ENCODE measurements around the gene SLC25A12.
"Not testable (repeated sequence)": the region's sequence is repeated elsewhere in the genome, so short reads cannot be mapped to it uniquely, and the experiment has no call there.

SLC25A12 gene

GRCh38 chr2:171803757-171804156, 90.3 kb downstream of the SLC25A12 start:
- in situ Hi-C loops (cut with HindIII; ENCODE audit: low pct_ligation_motif_present, low pct_unique_long_range_greater_than_20kb, low sequenced_read_pairs), result no loop called here
- DNase-seq, result no peak

- in situ Hi-C loops (cut with HindIII; ENCODE audit: low pct_ligation_motif_present, low pct_unique_long_range_greater_than_20kb, low sequenced_read_pairs), result no loop called here
Measured at GRCh38 chr2:171800639-171801038, 93.4 kb downstream of the SLC25A12 start.

GRCh38 chr2:171798156-171798820, 95.8 kb downstream of the SLC25A12 start:
- no peak for DNase-seq
- in situ Hi-C loops (cut with HindIII; ENCODE audit: low pct_ligation_motif_present, low pct_unique_long_range_greater_than_20kb, low sequenced_read_pairs), result no loop called here

More at GRCh38 chr2:171800639-171801038, 93.4 kb downstream of the SLC25A12 start:
- no peak for DNase-seq

- in situ Hi-C loops (cut with HindIII; ENCODE audit: low pct_ligation_motif_present, low pct_unique_long_range_greater_than_20kb, low sequenced_read_pairs), result no loop called here
- DNase-seq, result no peak
Measured at GRCh38 chr2:171794918-171795317, 99.1 kb downstream of the SLC25A12 start.

GRCh38 chr2:171793691-171794678, 100.1 kb downstream of the SLC25A12 start:
- no peak for DNase-seq
- in situ Hi-C loops (cut with HindIII; ENCODE audit: low pct_ligation_motif_present, low pct_unique_long_range_greater_than_20kb, low sequenced_read_pairs), result no loop called here

GRCh38 chr2:171792886-171793580, 101.0 kb downstream of the SLC25A12 start:
- in situ Hi-C loops (cut with HindIII; ENCODE audit: low pct_ligation_motif_present, low pct_unique_long_range_greater_than_20kb, low sequenced_read_pairs), result no loop called here
- DNase-seq, result no peak

- DNase-seq, result no peak
- in situ Hi-C loops (cut with HindIII; ENCODE audit: low pct_ligation_motif_present, low pct_unique_long_range_greater_than_20kb, low sequenced_read_pairs), result no loop called here
Measured at GRCh38 chr2:171792157-171792556, 101.9 kb downstream of the SLC25A12 start.

GRCh38 chr2:171791361-171791760, 102.7 kb downstream of the SLC25A12 start:
- in situ Hi-C loops (cut with HindIII; ENCODE audit: low pct_ligation_motif_present, low pct_unique_long_range_greater_than_20kb, low sequenced_read_pairs), result no loop called here

GRCh38 chr2:171789956-171790355, 104.1 kb downstream of the SLC25A12 start:
- no peak for DNase-seq
- in situ Hi-C loops (cut with HindIII; ENCODE audit: low pct_ligation_motif_present, low pct_unique_long_range_greater_than_20kb, low sequenced_read_pairs), result no loop called here

More at GRCh38 chr2:171791361-171791760, 102.7 kb downstream of the SLC25A12 start:
- DNase-seq, result no peak

- no peak for DNase-seq
Measured at GRCh38 chr2:171788316-171788993, 105.6 kb downstream of the SLC25A12 start.

GRCh38 chr2:171787333-171788072, 106.5 kb downstream of the SLC25A12 start:
- in situ Hi-C loops (cut with HindIII; ENCODE audit: low pct_ligation_motif_present, low pct_unique_long_range_greater_than_20kb, low sequenced_read_pairs), result no loop called here
- no peak for DNase-seq

More at GRCh38 chr2:171788316-171788993, 105.6 kb downstream of the SLC25A12 start:
- in situ Hi-C loops (cut with HindIII; ENCODE audit: low pct_ligation_motif_present, low pct_unique_long_range_greater_than_20kb, low sequenced_read_pairs), result no loop called here

GRCh38 chr2:171785450-171785849, 108.6 kb downstream of the SLC25A12 start:
- in situ Hi-C loops (cut with HindIII; ENCODE audit: low pct_ligation_motif_present, low pct_unique_long_range_greater_than_20kb, low sequenced_read_pairs), result no loop called here
- DNase-seq, result no peak

- in situ Hi-C loops (cut with HindIII; ENCODE audit: low pct_ligation_motif_present, low pct_unique_long_range_greater_than_20kb, low sequenced_read_pairs), result no loop called here
- DNase-seq, result no peak
Measured at GRCh38 chr2:171778515-171778914, 115.5 kb downstream of the SLC25A12 start.

GRCh38 chr2:171774581-171774980, 119.5 kb downstream of the SLC25A12 start:
- in situ Hi-C loops (cut with HindIII; ENCODE audit: low pct_ligation_motif_present, low pct_unique_long_range_greater_than_20kb, low sequenced_read_pairs), result not testable (repeated sequence)

GRCh38 chr2:171772373-171772772, 121.7 kb downstream of the SLC25A12 start:
- no peak for DNase-seq

More at GRCh38 chr2:171774581-171774980, 119.5 kb downstream of the SLC25A12 start:
- not testable (repeated sequence) for DNase-seq

GRCh38 chr2:171771463-171771862, 122.6 kb downstream of the SLC25A12 start:
- in situ Hi-C loops (cut with HindIII; ENCODE audit: low pct_ligation_motif_present, low pct_unique_long_range_greater_than_20kb, low sequenced_read_pairs), result no loop called here
- DNase-seq, result no peak

More at GRCh38 chr2:171772373-171772772, 121.7 kb downstream of the SLC25A12 start:
- in situ Hi-C loops (cut with HindIII; ENCODE audit: low pct_ligation_motif_present, low pct_unique_long_range_greater_than_20kb, low sequenced_read_pairs), result no loop called here

- in situ Hi-C loops (cut with HindIII; ENCODE audit: low pct_ligation_motif_present, low pct_unique_long_range_greater_than_20kb, low sequenced_read_pairs), result no loop called here
- peak; percentile 45 for DNase-seq
Measured at GRCh38 chr2:171763602-171764001, 130.4 kb downstream of the SLC25A12 start.
